Endothelial cell of umbilical vein (primary cell): ENCODE data around the gene TNNI3K. TPM values are rescaled to one million over a fixed set of nuclear protein-coding genes. Genes with fewer than 3 reads are reported as not detected.

Experiments
- BruUV-seq: library from RNA; stranded (reverse); fragments of 400-500 nt; replicated peaks from 2 replicates; lab custom pipeline; 2021; lab: Mats Ljungman, UMichigan
- CTCF ChIA-PET: fragments of 300-600, 350-600 bp; sonication (Branson Sonifier 250); formaldehyde crosslinking; loops from one replicate; lab custom pipeline; 2021; ENCODE audit warnings: antibody characterized with exemption, inconsistent platforms; lab: Charles Lee
- POLR2A ChIA-PET: fragments of 300-600, 350-600 bp; sonication (Branson Sonifier 250); formaldehyde crosslinking; loops from one replicate; lab custom pipeline; 2021; ENCODE audit warnings: antibody characterized with exemption, inconsistent platforms; lab: Charles Lee
- DNase-seq: peaks from one replicate; pipeline ENCODE4 v3.0.0-alpha.2; 2011; ENCODE audit warnings: low read depth, low spot score
- FAIRE-seq: peaks from 2 replicates; lab custom pipeline; 2011; peaks lifted over from hg19 to GRCh38; lab: Jason Lieb, UNC
- H2AFZ ChIP-seq: 2 replicates; pipeline ENCODE4 v1.6.0; 2012; ENCODE audit warnings: low read depth, low read length, control low read depth, inconsistent platforms
- H3K27ac ChIP-seq: 2 replicates; pipeline ENCODE4 v1.5.1; 2011; ENCODE audit warnings: low read depth, mild to moderate bottlenecking, control low read depth, low read length, moderate library complexity; ENCODE audit not compliant: insufficient read depth
- H3K27me3 ChIP-seq, 2 experiments: 2 replicates each; pipeline versions ENCODE4 v1.6.0 to v1.6.1; 2011; ENCODE audit warnings: low read length in 2 of 2, mixed read lengths in 1 of 2; ENCODE audit not compliant: control insufficient read depth in 2 of 2, insufficient read depth in 2 of 2
- H3K36me3 ChIP-seq, 2 experiments: 2 replicates in 1 of 2; 3 replicates in 1 of 2; pipeline ENCODE4 v1.5.1; 2011; ENCODE audit warnings: low read length in 2 of 2, mild to moderate bottlenecking in 1 of 2, moderate library complexity in 1 of 2; ENCODE audit not compliant: control insufficient read depth in 2 of 2, insufficient read depth in 2 of 2; ENCODE audit errors: extremely low read depth in 1 of 2
- H3K4me1 ChIP-seq: 3 replicates; pipeline ENCODE4 v1.5.1; 2011; ENCODE audit warnings: mild to moderate bottlenecking, low read length; ENCODE audit not compliant: control insufficient read depth, insufficient read depth; ENCODE audit errors: extremely low read depth
- H3K4me2 ChIP-seq: 2 replicates; pipeline ENCODE4 v1.6.1; 2011; ENCODE audit warnings: low read length, control low read depth, mixed read lengths; ENCODE audit not compliant: insufficient read depth
- H3K4me3 ChIP-seq, 3 experiments: fragments of 200-600 bp in 1 of 3; sonication (generic), shearing (Covaris generic) in 1 of 3; replicated peaks in 1 of 3; 2 replicates each; pipeline ENCODE4 v1.5.1; 2011 to 2016; ENCODE audit warnings: control low read depth in 3 of 3, low read length in 3 of 3, mild to moderate bottlenecking in 2 of 3, inconsistent platforms in 1 of 3, low read depth in 1 of 3, moderate library complexity in 1 of 3; ENCODE audit not compliant: insufficient read depth in 1 of 3
- H3K79me2 ChIP-seq: 2 replicates; pipeline ENCODE4 v1.6.0; 2012; ENCODE audit warnings: low read length, inconsistent platforms; ENCODE audit not compliant: control insufficient read depth, insufficient read depth
- H3K9ac ChIP-seq: replicated peaks from 2 replicates; pipeline ENCODE3; 2011; ENCODE audit warnings: low read length, control low read depth; ENCODE audit not compliant: insufficient read depth; ENCODE audit errors: extremely low read depth
- H3K9me1 ChIP-seq: replicated peaks from 3 replicates; pipeline ENCODE4 v1.6.0; 2011; ENCODE audit warnings: mild to moderate bottlenecking, low read length; ENCODE audit not compliant: control insufficient read depth, insufficient read depth; ENCODE audit errors: extremely low read depth
- H3K9me3 ChIP-seq: replicated peaks from 2 replicates; pipeline ENCODE4 v1.5.1; 2012; ENCODE audit warnings: low read length, inconsistent platforms; ENCODE audit not compliant: control insufficient read depth, insufficient read depth
- H4K20me1 ChIP-seq: replicated peaks from 2 replicates; pipeline ENCODE3; 2011; ENCODE audit warnings: mild to moderate bottlenecking, low read length; ENCODE audit not compliant: control insufficient read depth, insufficient read depth; ENCODE audit errors: extremely low read depth
- CTCF ChIP-seq, 2 donors: IDR thresholded peaks; 1 replicate in 1 of 2; 2 replicates in 1 of 2; pipeline ENCODE4 v1.5.1; 2011; ENCODE audit warnings: low read length in 2 of 2, mild to moderate bottlenecking in 2 of 2, moderate library complexity in 2 of 2, control low read depth in 1 of 2, inconsistent platforms in 1 of 2, low read depth in 1 of 2; ENCODE audit not compliant: insufficient read depth in 1 of 2; ENCODE audit errors: extremely low read depth in 1 of 2
- EZH2 ChIP-seq: IDR thresholded peaks from 2 replicates; pipeline ENCODE4 v1.6.1; 2012; ENCODE audit warnings: borderline replicate concordance, low read depth, mild to moderate bottlenecking, moderate library complexity, low read length, inconsistent platforms; ENCODE audit not compliant: severe bottlenecking
- FOS ChIP-seq: IDR thresholded peaks from 2 replicates; pipeline ENCODE4 v1.6.1; 2011; ENCODE audit warnings: mild to moderate bottlenecking, low read length, moderate library complexity, borderline replicate concordance; ENCODE audit not compliant: insufficient read depth
- GATA2 ChIP-seq: IDR thresholded peaks from 2 replicates; pipeline ENCODE4 v1.7.0; 2011; ENCODE audit warnings: low read depth, mild to moderate bottlenecking, moderate library complexity, mixed read lengths, low read length; ENCODE audit not compliant: insufficient read length, insufficient read depth
- JUN ChIP-seq: IDR thresholded peaks from 2 replicates; pipeline ENCODE4 v1.6.1; 2011; ENCODE audit warnings: borderline replicate concordance, low read depth; ENCODE audit not compliant: insufficient read length, insufficient read depth
- MAX ChIP-seq: IDR thresholded peaks from 2 replicates; pipeline ENCODE4 v1.6.1; 2011; ENCODE audit not compliant: insufficient read depth, insufficient read length
- MYC ChIP-seq: IDR thresholded peaks from one replicate; pipeline ENCODE4 v1.6.1; 2011; ENCODE audit warnings: mild to moderate bottlenecking, low read depth, low read length
- POLR2A ChIP-seq: IDR thresholded peaks from 2 replicates; pipeline ENCODE4 v1.6.1; 2012; ENCODE audit warnings: low read depth, mild to moderate bottlenecking, control low read depth, low read length
- POLR2AphosphoS5 ChIP-seq: IDR thresholded peaks from 2 replicates; pipeline ENCODE4 v1.6.1; 2012; ENCODE audit warnings: low read depth, mild to moderate bottlenecking, control low read depth, low read length, moderate library complexity; ENCODE audit not compliant: insufficient read depth
- dilution Hi-C: fragments of 300-500 bp; cut with MboI; formaldehyde crosslinking; loops from one replicate; pipeline ENCODE4 v1.15.0; 2019; ENCODE audit warnings: low sequenced_read_pairs; ENCODE audit not compliant: extremely low pct_ligation_motif_present
- intact Hi-C: fragments of 100-400 bp; cut with micrococcal nuclease; formaldehyde crosslinking; loops from one replicate; pipeline ENCODE4 v1.10.0; 2022
- polyA plus RNA-seq, 4 experiments: library from polyadenylated mRNA; depleted of rRNA in 3 of 4; stranded (reverse) in 3 of 4; unstranded in 1 of 4; fragments of >200 nt; gene quantifications; 2 replicates each; pipeline versions ENCODE4 v1.2.1 to v1.2.3, GENCODE V29; 2011 to 2012; ENCODE audit warnings: missing spikeins in 1 of 4
- total RNA-seq: library from RNA; stranded (reverse); gene quantifications from 2 replicates; pipeline ENCODE4 v1.2.3, GENCODE V29; 2021

The TNNI3K gene
- total and polyA plus RNA-seq, 2 donors (not counting 3 experiments of a cell fraction or from before 2014, with no cell fraction given): 0.69 TPM; not detected in 1

GRCh38 chr1:74317663-74318062, 82.5 kb downstream of the TNNI3K start:
- Histone ChIP-seq H2AFZ (no peak overlapping the region), H3K27ac (no peak overlapping the region), H3K27me3 (no peaks in the 10 kb centered on the region), H3K79me2 (no peaks in the 10 kb centered on the region), H3K36me3 (no peaks in the 10 kb centered on the region), H3K4me3 (no peak overlapping the region), H3K9me1 (no peaks in the 10 kb centered on the region), H4K20me1 (no peaks in the 10 kb centered on the region), H3K4me2 (no peak overlapping the region), H3K9ac (no peak overlapping the region), H3K9me3 (no peaks in the 10 kb centered on the region), H3K4me1 (no peaks in the 10 kb centered on the region)
- ChIA-PET CTCF (no interaction called here), POLR2A (no interaction called here)
- dilution Hi-C loops (no loop called here), intact Hi-C loops (no loop called here)
- no peak for TF ChIP-seq POLR2AphosphoS5
- no peak for TF ChIP-seq MAX
- TF ChIP-seq JUN: no peak
- TF ChIP-seq GATA2: no peak
- TF ChIP-seq MYC: no peak
- no peak for TF ChIP-seq CTCF (IDR thresholded peaks at IDR 0.05; ENCODE audit: extremely low read depth in 1 of 2, insufficient read depth in 1 of 2, low read depth in 1 of 2, low read length in 2 of 2)
- TF ChIP-seq EZH2: no peak
- TF ChIP-seq FOS: no peak
- no peak for TF ChIP-seq POLR2A
- FAIRE-seq: no peak
- DNase-seq: no peak
- BruUV-seq: no TSS peak
